ENCODE measurements around the gene FOSB. TPM values are rescaled to one million over a fixed set of nuclear protein-coding genes. Genes with fewer than 3 reads are reported as not detected.

The FOSB gene
- total RNA-seq, 4 donors from 2014 or later, result 2.2 to 25.2 (median 6.9) TPM

- WGBS, result 86% methylated on average over 10 of the region's 10 CpGs
- TF ChIP-seq POLR2AphosphoS5 (IDR thresholded peaks at IDR 0.05) (no peak), POLR2A (IDR thresholded peaks at IDR 0.05; ENCODE audit: low read depth) (no peak), EP300 (IDR thresholded peaks at IDR 0.05) (no peak)
- Histone ChIP-seq H3K27ac (replicated peaks in 1 of 4) (no peak overlapping the region), H3K27me3 (no peaks in the 10 kb centered on the region), H3K4me3 (no peak overlapping the region), H3K36me3 (peaks cover 10 to 67% (median 58%) of the 10 kb centered on the region in 4 donors), H3K4me1 (peaks cover 36 to 56% (median 43%) of the 10 kb centered on the region in 4 donors), H3K9me3 (no peaks in the 10 kb centered on the region)
- intact Hi-C loops (cut with DNase I), result no loop called here
- no peak for DNase-seq (ENCODE audit: extremely low spot score)
Measured at GRCh38 chr19:45420356-45420755, 47.4 kb upstream of the FOSB start.

DNA sequence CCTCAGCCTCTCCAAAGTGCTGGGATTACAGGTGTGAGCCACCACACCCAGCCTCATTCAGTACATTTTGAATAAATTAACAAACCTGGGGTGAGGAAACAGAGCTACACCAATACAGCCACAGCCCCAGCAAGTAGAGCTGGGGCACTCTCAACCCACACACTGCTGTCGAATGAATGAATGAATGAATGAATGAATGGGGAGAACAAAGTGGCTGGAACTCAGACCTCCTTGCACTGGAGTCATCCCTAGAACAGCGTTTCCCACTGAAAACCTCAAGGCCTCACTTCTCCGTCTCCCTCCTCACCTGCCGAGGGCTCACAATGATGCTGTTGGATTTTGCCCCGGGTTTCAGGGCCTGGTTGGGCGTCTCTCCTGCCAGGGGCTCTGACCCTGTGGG, 46.9 kb upstream of the FOSB start:
- TF ChIP-seq POLR2A (IDR thresholded peaks at IDR 0.05; ENCODE audit: low read depth), result no peak
- no peak for TF ChIP-seq POLR2AphosphoS5 (IDR thresholded peaks at IDR 0.05)
- no peak for TF ChIP-seq CTCF (IDR thresholded peaks at IDR 0.05)
- no peak for TF ChIP-seq EP300 (IDR thresholded peaks at IDR 0.05)
- Histone ChIP-seq H3K9me3 (no peaks in the 10 kb centered on the region), H3K27me3 (no peaks in the 10 kb centered on the region), H3K4me3 (no peak overlapping the region), H3K36me3 (peaks cover 10 to 62% (median 55%) of the 10 kb centered on the region in 4 donors), H3K4me1 (peaks cover 35 to 57% (median 40%) of the 10 kb centered on the region in 4 donors), H3K27ac (replicated peaks in 1 of 4) (no peak overlapping the region)
- intact Hi-C loops (cut with DNase I), result no loop called here
- WGBS, result 91% methylated on average over 6 of the region's 6 CpGs
- DNase-seq (ENCODE audit: extremely low spot score), result no peak

DNA sequence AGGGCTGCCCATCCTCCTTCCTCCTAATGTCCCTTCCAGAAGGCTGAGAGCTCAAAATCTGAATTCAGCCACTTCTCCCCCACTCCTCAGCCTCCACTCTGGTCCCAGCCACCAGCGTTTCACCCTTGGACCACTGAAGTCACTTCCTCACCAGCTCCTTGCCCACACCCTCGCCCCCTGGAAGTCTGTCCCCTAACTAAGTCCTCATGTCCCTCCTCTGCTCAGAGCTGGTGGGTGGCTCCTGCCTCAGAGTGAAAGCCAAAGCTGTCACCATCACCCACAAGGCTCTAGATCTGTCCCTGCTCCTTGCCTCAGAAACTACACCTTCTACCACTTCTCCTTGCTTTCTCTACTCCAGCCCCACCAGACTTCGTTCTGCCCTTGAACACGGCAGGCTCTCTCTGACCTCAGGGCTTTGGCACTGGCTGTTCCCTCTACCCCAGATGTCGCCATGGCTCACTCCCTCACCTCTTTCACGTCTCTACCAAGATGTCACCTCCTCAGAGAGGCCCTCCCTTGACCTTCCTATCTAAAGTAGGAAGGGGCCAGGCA, 45.8 kb upstream of the FOSB start:
- 84% methylated on average over 6 of the region's 6 CpGs for WGBS
- Histone ChIP-seq H3K9me3 (no peaks in the 10 kb centered on the region), H3K4me3 (no peak overlapping the region), H3K27ac (replicated peaks in 1 of 4) (no peak overlapping the region), H3K36me3 (peaks cover 10 to 51% (median 43%) of the 10 kb centered on the region in 4 donors), H3K27me3 (no peaks in the 10 kb centered on the region), H3K4me1 (peaks cover 25 to 46% (median 31%) of the 10 kb centered on the region in 4 donors)
- DNase-seq (ENCODE audit: extremely low spot score), result no peak
- intact Hi-C loops (cut with DNase I), result no loop called here
- no peak for TF ChIP-seq POLR2A (IDR thresholded peaks at IDR 0.05; ENCODE audit: low read depth)
- TF ChIP-seq POLR2AphosphoS5 (IDR thresholded peaks at IDR 0.05), result no peak
- TF ChIP-seq CTCF (IDR thresholded peaks at IDR 0.05), result no peak
- no peak for TF ChIP-seq EP300 (IDR thresholded peaks at IDR 0.05)

DNA sequence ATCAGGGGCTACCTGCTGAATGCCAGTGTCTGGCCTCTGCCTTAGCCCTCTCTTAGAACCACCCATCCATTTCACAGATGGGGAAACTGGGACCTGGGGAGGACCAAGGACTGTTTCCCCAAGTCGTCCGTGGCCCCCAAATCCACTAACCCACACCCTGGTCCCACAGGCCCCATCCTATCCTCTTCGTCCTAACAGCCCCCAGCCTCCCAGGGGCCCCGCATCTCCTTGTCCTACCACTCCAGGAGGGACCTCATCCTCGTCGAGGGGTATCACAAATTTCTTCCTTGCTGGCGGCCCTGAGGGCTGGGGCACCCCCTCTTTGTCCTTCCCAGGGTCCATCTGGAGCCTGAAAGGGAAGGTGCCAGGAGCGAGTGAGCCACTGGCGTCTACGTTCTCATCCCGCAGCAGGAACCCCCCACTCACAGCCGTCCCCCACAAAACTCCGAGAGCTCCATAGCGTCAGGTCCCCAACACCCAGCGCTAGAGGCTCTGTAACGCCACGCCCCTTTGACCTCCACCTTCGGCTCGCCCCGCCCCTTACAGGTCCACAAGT, 44.7 kb upstream of the FOSB start:
- DNase-seq (ENCODE audit: extremely low spot score), result no peak

More for the DNA sequence above, 44.7 kb upstream of the FOSB start:
- peaks cover 10 to 40% (median 33%) of the 10 kb centered on the region in 4 donors for H3K36me3 ChIP-seq
- H3K4me1 ChIP-seq, result peaks cover 30 to 52% (median 40%) of the 10 kb centered on the region in 4 donors
- H3K4me3 ChIP-seq, result peak overlapping the region; percentile 65 to 72 (median 69)
- 17% methylated on average over 16 of the region's 20 CpGs for WGBS
- intact Hi-C loops (cut with DNase I), result no loop called here
- H3K27me3 ChIP-seq, result no peaks in the 10 kb centered on the region
- H3K9me3 ChIP-seq, result no peaks in the 10 kb centered on the region
- peak overlapping the region; percentile 87 to 93 (median 88) for H3K27ac ChIP-seq (replicated peaks in 1 of 4)
- TF ChIP-seq POLR2AphosphoS5 (IDR thresholded peaks at IDR 0.05), result no peak
- TF ChIP-seq CTCF (IDR thresholded peaks at IDR 0.05), result no peak
- TF ChIP-seq POLR2A (IDR thresholded peaks at IDR 0.05; ENCODE audit: low read depth), result no peak
- TF ChIP-seq EP300 (IDR thresholded peaks at IDR 0.05), result no peak

Data from esophagus muscularis mucosa (tissue), 4 donors.